ENCODE measurements around the gene ZNF532.

DNA sequence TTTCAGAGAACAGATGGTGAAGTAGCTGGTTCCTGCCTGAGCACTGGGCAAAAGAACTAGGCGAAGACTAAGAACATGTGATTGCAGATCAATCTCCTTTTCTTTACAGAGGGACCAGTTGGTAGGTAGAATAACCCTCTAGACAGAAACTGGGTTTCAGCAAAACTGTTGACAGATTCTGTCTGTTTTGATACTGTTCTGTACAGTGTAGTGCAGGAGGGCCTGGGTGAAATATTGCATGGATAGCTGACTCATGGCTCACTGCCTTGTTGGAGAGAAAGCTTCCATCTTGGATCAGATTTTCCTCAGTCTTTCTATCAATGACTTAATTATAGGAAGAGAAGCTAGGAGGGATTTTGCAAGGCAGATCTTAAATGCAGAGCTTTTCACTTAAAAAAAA is 95.8 kb downstream of the ZNF532 start:
- TF ChIP-seq CTCF (IDR thresholded peaks at IDR 0.05; ENCODE audit: low read depth, low read length) (no peak), POLR2A (IDR thresholded peaks at IDR 0.05; ENCODE audit: extremely low read depth, insufficient read length) (no peak)
